Transverse colon (tissue), 4 donors: Measurements from ENCODE around the gene PLEKHA1. TPM values are rescaled to one million over a fixed set of nuclear protein-coding genes. Genes with fewer than 3 reads are reported as not detected.

Experiments
- DNase-seq: peaks from one replicate; pipeline ENCODE4 v3.0.0-alpha.2; 2019
- H3K27ac ChIP-seq, 4 donors: fragments of 200-600 bp; sonication (generic); 2 replicates each; pipeline ENCODE4 v1.5.1; 2016 to 2018; ENCODE audit warnings: inconsistent platforms in 4 of 4
- H3K27me3 ChIP-seq: fragments of 200-600 bp; sonication (generic); 2 replicates; pipeline ENCODE4 v1.5.1; 2017; ENCODE audit warnings: inconsistent platforms
- H3K36me3 ChIP-seq, 4 donors: fragments of 200-600 bp; sonication (generic); 2 replicates each; pipeline ENCODE4 v1.5.1; 2017 to 2019; ENCODE audit warnings: inconsistent platforms in 4 of 4
- H3K4me1 ChIP-seq, 4 donors: fragments of 200-600 bp; sonication (generic); 2 replicates each; pipeline ENCODE4 v1.5.1; 2017 to 2020; ENCODE audit warnings: inconsistent platforms in 4 of 4
- H3K4me3 ChIP-seq, 4 donors: fragments of 200-600 bp; sonication (generic); 1 replicate in 1 of 4; 2 replicates in 3 of 4; pipeline versions ENCODE4 v1.5.1 to v1.6.1; 2017 to 2019; ENCODE audit warnings: inconsistent platforms in 4 of 4
- H3K9me3 ChIP-seq, 2 donors: fragments of 200-600 bp; sonication (generic); 2 replicates each; pipeline ENCODE4 v1.5.1; 2017 to 2019; ENCODE audit warnings: inconsistent platforms in 2 of 2
- CTCF ChIP-seq, 5 experiments: fragments of 200-600 bp in 3 of 5; fragments of 450-650 bp in 2 of 5; sonication (generic) in 3 of 5; IDR thresholded peaks; 1 replicate in 2 of 5; 2 replicates in 3 of 5; pipeline ENCODE4 v1.5.1; 2016 to 2017; ENCODE audit warnings: antibody characterized with exemption in 5 of 5, inconsistent platforms in 3 of 5, mild to moderate bottlenecking in 2 of 5, moderate library complexity in 1 of 5
- EP300 ChIP-seq: sonication (generic); formaldehyde crosslinking; IDR thresholded peaks from one replicate; pipeline ENCODE4 v1.6.1; 2017; ENCODE audit warnings: antibody characterized with exemption, low read depth
- POLR2A ChIP-seq: fragments of 450-650 bp; IDR thresholded peaks from one replicate; pipeline ENCODE4 v1.6.1; 2016; ENCODE audit warnings: antibody characterized with exemption, mild to moderate bottlenecking, moderate library complexity
- POLR2AphosphoS5 ChIP-seq, 3 donors: sonication (generic); formaldehyde crosslinking; IDR thresholded peaks; one replicate each; pipeline ENCODE4 v1.6.1; 2016; ENCODE audit warnings: antibody characterized with exemption in 3 of 3
- WGBS, 2 donors: methylation state at CpG; one replicate each; pipeline ENCODE4 v1.1.5; 2018; ENCODE audit warnings: low coverage in 1 of 2; 5-methylcytosine and 5-hydroxymethylcytosine counted together
- in situ Hi-C, 4 donors: fragments of 200-750 bp; cut with MboI; loops; one replicate each; pipeline versions ENCODE4 v1.15.0 to v1.15.1; 2017; ENCODE audit warnings: low sequenced_read_pairs in 3 of 4, low pct_ligation_motif_present in 1 of 4, low pct_unique_long_range_greater_than_20kb in 1 of 4
- intact Hi-C: fragments of 100-400 bp; cut with DNase I; formaldehyde crosslinking; loops from one replicate; pipeline ENCODE4 v1.15.1; 2023; ENCODE audit warnings: low total_unique reads
- small RNA-seq, 4 donors: library from RNA; depleted of rRNA; stranded (forward); fragments of <200 nt; gene quantifications; one replicate each; pipeline ENCODE3, GENCODE V24; 2016
- total RNA-seq, 4 donors: library from RNA; depleted of rRNA; stranded (reverse); fragments of >200 nt; gene quantifications; one replicate each; pipeline ENCODE4 v1.1.0, GENCODE V29; 2016

PLEKHA1 gene
- total RNA-seq, 4 donors from 2014 or later = 10.7 to 40.3 (median 28.9) TPM

DNA sequence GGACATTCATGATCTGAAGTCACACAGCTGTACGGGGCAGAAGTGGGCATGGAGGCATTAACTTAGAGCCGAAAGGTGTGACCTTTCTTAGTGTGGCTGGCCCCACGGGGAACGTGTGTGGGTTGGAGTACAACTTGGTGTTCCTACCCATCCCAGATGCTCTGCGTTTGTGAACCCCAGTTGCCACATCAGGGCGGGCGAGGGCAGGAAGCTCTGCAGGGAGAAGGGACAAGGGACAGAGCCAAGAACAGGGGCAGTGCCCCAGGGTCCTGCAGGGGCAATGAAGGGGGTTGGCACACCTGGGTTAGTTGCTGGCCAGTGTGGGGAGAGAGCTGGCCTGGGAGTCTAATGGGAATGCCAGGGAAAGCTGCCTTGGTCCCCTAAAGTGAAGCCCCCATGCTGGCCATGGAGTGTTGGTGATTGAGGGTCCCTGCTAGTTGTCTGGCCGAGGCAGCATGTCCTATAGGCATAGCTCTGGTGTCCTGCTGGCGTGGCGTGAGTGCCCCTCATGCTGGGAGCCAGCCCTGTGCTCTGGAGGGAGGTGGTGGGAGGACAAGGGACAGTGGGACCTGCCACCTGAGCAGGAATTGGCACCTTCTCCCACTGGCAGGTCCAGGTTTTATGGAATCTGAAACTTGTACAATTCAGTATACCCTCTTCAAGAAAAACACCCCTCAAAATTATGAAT is 105.8 kb downstream of the PLEKHA1 start:
- Histone ChIP-seq H3K4me1 (peaks cover 10 to 25% (median 13%) of the 10 kb centered on the region in 4 donors), H3K27ac (no peak overlapping the region), H3K9me3 (no peaks in the 10 kb centered on the region), H3K4me3 (no peak overlapping the region), H3K36me3 (no peaks in the 10 kb centered on the region), H3K27me3 (no peaks in the 10 kb centered on the region)
- in situ Hi-C loops = no loop called here
- DNase-seq = no peak
- intact Hi-C loops = no loop called here
- TF ChIP-seq CTCF (IDR thresholded peaks at IDR 0.05) (no peak), EP300 (no peak), POLR2AphosphoS5 (IDR thresholded peaks at IDR 0.05) (no peak), POLR2A (no peak)
- 89 to 100% methylated on average over 1 to 10 of the region's 10 CpGs for WGBS, 2 donors

DNA sequence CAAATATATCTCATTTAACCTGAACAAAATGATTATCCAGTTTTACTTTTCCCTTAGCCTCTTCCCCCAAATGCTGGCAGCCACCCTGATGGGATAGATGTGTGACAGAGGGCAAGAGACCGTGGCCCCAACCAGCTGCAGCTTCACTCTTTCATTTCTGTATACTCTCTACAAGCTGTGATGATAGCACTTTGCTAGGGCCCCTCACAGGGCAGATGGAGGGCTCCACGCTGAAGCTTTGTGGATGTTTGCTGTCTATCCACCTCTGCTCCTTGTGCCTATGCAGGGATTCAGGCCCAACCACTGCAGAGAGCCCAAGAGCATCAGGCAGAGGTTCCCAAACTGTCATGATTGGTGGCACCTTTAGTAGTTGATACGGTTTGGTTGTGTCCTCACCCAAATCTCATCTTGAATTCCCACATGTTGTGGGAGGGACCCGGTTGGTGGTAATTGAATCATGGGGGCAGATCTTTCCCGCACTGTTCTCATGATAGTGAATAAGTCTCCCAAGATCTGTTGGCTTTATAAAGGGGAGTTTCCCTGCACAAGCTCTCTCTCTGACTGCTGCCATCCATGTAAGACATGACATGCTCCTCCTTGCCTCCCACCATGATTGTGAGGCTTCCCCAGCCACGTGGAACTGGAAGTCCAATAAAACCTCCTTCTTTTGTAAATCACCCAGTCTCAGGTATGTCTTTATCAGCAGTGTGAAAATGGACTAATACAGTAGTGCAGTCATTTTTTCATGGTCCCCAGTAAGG is 107.0 kb downstream of the PLEKHA1 start:
- Histone ChIP-seq H3K4me1 (peaks cover 10 to 25% (median 12%) of the 10 kb centered on the region in 4 donors), H3K9me3 (no peaks in the 10 kb centered on the region), H3K27ac (no peak overlapping the region), H3K4me3 (no peak overlapping the region), H3K27me3 (no peaks in the 10 kb centered on the region), H3K36me3 (no peaks in the 10 kb centered on the region)
- in situ Hi-C loops = no loop called here
- no peak for DNase-seq
- TF ChIP-seq EP300 = no peak
- TF ChIP-seq POLR2AphosphoS5 (IDR thresholded peaks at IDR 0.05) = no peak
- no peak for TF ChIP-seq POLR2A
- no peak for TF ChIP-seq CTCF (IDR thresholded peaks at IDR 0.05)
- intact Hi-C loops = no loop called here
- 70 to 76% methylated on average over 2 to 6 of the region's 6 CpGs for WGBS, 2 donors

Small RNA genes lying within 50 kb of the gene (small RNA-seq; reads per million reads assigned to genes)
- 0 to 0.18 (median 0) reads per million in 4 donors for gene MIR3941
- gene RNU6-728P = 0 reads per million in 4 donors

Other genes with a start within 250 kb of the PLEKHA1 start
- not detected for gene BTBD16, start 103.4 kb upstream of the PLEKHA1 start, total RNA-seq
- not detected for gene ARMS2, start 79.9 kb downstream of the PLEKHA1 start, total RNA-seq
- gene HTRA1, start 86.8 kb downstream of the PLEKHA1 start, total RNA-seq = 100 to 1,000 TPM in 1 of 4 donors, 10 to 100 TPM in 2, 1 to 10 TPM in 1; 7.9 to 103 (median 31.2) TPM
- 100 to 1,000 TPM in 1 of 4 donors, 10 to 100 TPM in 3; 42.2 to 124 (median 68.5) TPM for gene DMBT1, start 186.0 kb downstream of the PLEKHA1 start, total RNA-seq